ENCODE measurements around the gene NDUFV1.

DNA sequence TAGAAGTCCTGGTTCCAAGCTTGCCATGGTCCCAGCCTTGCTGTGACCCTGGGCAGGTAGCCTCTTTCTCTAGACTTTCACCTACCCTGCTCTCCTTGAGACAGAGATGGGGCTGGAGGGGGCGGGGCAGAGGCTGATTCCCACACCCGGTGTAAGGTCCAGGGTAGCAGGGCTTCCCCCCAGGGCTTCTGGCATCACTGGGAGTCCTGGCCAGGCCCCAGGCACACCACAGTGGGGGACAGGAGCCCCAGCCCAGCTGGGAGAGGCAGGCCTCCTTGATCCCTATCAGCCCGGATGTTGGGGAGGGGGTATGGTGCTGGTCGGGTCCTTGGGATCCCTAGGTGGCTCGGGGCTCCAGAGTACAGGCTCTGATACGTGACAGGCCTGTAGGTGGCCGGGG, 24.7 kb downstream of the NDUFV1 start:
- TF ChIP-seq POLR2A (IDR thresholded peaks at IDR 0.05; ENCODE audit: low read depth, low read length) (no peak), POLR2AphosphoS5 (IDR thresholded peaks at IDR 0.05; ENCODE audit: low read depth, low read length) (no peak), SPI1 (IDR thresholded peaks at IDR 0.05; ENCODE audit: low read depth, low read length) (no peak), TAF1 (IDR thresholded peaks at IDR 0.05; ENCODE audit: low read depth, low read length) (no peak)

Data from GM12891 (cell line).